Measurements from ENCODE around the gene GOLGA2. TPM values are rescaled to one million over a fixed set of nuclear protein-coding genes. Genes with fewer than 3 reads are reported as not detected.
A peak's percentile ranks its signal among the peaks of the same experiment; 100 is the strongest.

GOLGA2 gene
- total and polyA plus RNA-seq, 2 of the 13 experiments (the other 11 are each of a cell fraction or from before 2014, with no cell fraction given), result 45.3 to 45.8 TPM

DNA sequence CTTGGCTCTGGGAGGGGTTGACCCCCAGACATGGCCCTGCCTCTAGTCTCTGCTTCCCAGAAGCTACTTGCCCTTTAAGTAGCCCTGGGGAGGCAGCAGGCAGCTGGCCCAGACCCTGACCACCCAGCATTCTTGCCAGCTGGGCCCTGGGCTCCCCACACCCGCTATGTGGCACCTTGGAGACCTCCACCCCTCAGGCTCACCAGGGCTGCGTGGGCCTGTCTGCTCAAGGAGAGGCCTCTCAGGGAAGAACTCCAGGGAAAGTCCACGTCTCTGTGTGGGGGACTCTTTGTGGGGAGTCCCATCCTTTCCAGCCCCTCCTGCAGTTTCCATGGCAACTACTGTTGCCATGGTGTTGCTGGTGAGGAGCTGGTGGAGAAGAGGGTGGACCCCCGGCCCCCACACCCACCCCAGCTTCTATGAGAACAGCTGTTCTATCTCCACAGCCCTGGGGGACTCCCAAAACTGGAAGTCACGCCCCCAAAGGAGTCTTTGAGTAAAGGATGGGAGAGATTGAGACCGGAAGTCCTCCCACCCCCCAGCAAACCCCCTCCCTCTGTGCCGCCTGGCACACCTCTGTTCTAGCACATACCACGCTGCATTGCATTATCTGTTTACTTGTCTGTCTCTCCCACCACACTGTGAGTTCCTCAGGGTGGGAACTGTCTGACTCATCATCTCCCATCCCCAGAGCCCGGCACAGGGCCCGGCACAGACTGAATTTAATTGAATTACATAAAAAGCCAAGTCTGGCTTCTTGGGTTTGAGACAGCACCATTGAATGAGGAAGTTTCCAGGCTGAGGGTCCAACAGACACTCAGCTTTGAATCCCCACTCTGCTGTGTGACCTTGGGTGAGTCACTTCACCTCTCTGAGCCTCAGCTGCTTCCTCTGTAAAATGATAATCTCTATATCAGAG, 60.1 kb downstream of the GOLGA2 start:
- Histone ChIP-seq H3K4me2 (ENCODE audit: low read depth, low read length) (no peak overlapping the region; the same call in 1 of the 2 replicates), H4K20me1 (ENCODE audit: insufficient read depth, low read length) (no peaks in the 10 kb centered on the region), H3K79me2 (ENCODE audit: insufficient read depth, low read length) (no peaks in the 10 kb centered on the region), H3K27ac (ENCODE audit: extremely low read length, insufficient read depth, low read length) (no peak overlapping the region), H3K9me3 (ENCODE audit: low read length) (no peaks in the 10 kb centered on the region), H3K9ac (ENCODE audit: insufficient read depth, low read depth, low read length) (no peak overlapping the region), H3K36me3 (replicated peaks in 1 of 2; ENCODE audit: control insufficient read depth in 1 of 2, insufficient read depth in 2 of 2, low read length in 2 of 2) (no peaks in the 10 kb centered on the region), H3K4me3 (replicated peaks in 1 of 3; ENCODE audit: insufficient read depth in 1 of 3, low read depth in 2 of 3, low read length in 3 of 3) (no peak overlapping the region), H2AFZ (ENCODE audit: low read length) (no peak overlapping the region), H3K4me1 (ENCODE audit: insufficient read depth, low read length) (peaks cover 55% of the 10 kb centered on the region), H3K27me3 (ENCODE audit: control insufficient read depth in 1 of 2, insufficient read depth in 2 of 2, low read length in 2 of 2) (peaks cover 1 to 4% of the 10 kb centered on the region in 2 experiments; a peak in 2 of 5 replicates)
- DNase-seq (ENCODE audit: low spot score) (peak; percentile 36), ATAC-seq (no peak), FAIRE-seq (no peak)
- TF ChIP-seq ZNF747 (CRISPR knock-in tag; IDR thresholded peaks at IDR 0.05; ENCODE audit: borderline replicate concordance) (no peak), FOSL2 (CRISPR knock-in tag; IDR thresholded peaks at IDR 0.05) (peak; percentile 51; the same call in 1 of the 2 replicates), CCDC6 (CRISPR knock-in tag; IDR thresholded peaks at IDR 0.05) (no peak), ZNF768 (CRISPR knock-in tag; IDR thresholded peaks at IDR 0.05) (peak; percentile 89), ZNF784 (CRISPR knock-in tag; IDR thresholded peaks at IDR 0.05; ENCODE audit: borderline replicate concordance) (no peak), ZNF652 (CRISPR knock-in tag; IDR thresholded peaks at IDR 0.05; ENCODE audit: borderline replicate concordance, low read depth) (no peak), ZFP36 (IDR thresholded peaks at IDR 0.05; ENCODE audit: borderline replicate concordance, low read depth, low read length, partially characterized antibody) (peak; percentile 19), IRF1 (CRISPR knock-in tag; IDR thresholded peaks at IDR 0.05; ENCODE audit: low read depth) (no peak), ZMYM3 (CRISPR knock-in tag; IDR thresholded peaks at IDR 0.05) (peak; percentile 49; the same call in 1 of the 2 replicates), GABPA (IDR thresholded peaks at IDR 0.05; ENCODE audit: low read depth, low read length) (no peak), GABPA (CRISPR knock-in tag; IDR thresholded peaks at IDR 0.05; ENCODE audit: low read depth) (0 out of 2 replicates have a peak, but pooled peaks have one; percentile 35), NFRKB (IDR thresholded peaks at IDR 0.05) (no peak)
- 3% methylated on average over 6 of the region's 10 CpGs for WGBS (ENCODE audit: low lambda C conversion rate)
- ChIA-PET POLR2A (no interaction called here), CTCF (ENCODE audit: low intra/inter-chr PET ratio, low total read pairs) (no interaction called here)
- in situ Hi-C loops (cut with HindIII; ENCODE audit: extremely low pct_ligation_motif_present, low pct_unique_long_range_greater_than_20kb), result no loop called here
- intact Hi-C loops (cut with micrococcal nuclease; ENCODE audit: unreplicated experiment), result no loop called here
- BruUV-seq (replicated peaks), result no TSS peak

All from HepG2 (cell line).